Epidermal melanocyte (primary cell): Measurements from ENCODE around the gene UTP20.
"Not testable (repeated sequence)": the region's sequence is repeated elsewhere in the genome, so short reads cannot be mapped to it uniquely, and the experiment has no call there.

Experiments used
- DNase-seq: peaks from one replicate; pipeline ENCODE4 v3.0.0; 2011; ENCODE audit warnings: low spot score; ENCODE audit not compliant: insufficient read length

The UTP20 gene

DNA sequence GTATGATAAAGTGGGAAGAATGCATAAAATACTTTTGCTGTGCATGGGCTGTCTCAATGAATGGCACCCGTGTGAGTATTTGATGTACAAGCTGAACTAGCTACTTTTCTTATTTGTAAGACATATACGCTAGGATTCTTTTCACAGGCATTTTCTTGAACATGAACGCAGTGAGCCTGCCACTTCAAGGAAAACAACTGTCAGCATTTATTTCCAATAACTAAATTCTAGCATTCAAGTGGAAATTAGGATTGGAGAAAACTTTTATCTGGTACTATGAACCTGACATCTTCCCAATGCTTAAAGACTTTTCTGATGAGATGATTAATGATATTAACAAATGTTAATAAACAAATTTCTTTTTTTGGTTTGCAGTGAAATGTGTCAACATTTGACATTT lies 45.7 kb downstream of the UTP20 start:
- no peak for DNase-seq

DNA sequence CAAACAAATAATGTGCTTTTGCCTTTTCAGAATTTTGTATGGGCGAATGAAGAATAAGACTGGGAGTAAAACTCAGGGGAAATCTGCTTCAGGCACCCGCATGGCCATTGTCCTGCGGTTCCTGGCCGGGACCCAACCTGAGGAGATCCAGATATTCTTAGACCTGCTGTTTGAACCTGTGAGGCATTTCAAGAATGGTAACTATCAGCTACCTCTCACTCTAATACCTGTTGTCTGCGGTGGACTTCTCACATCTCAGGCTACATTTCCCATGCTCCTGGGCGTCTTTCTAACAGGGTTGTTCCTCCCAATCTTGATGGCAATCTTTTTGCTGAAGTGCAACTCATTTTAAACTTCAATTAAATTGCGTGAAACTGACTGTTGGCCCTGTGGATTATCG lies 47.1 kb downstream of the UTP20 start:
- DNase-seq = no peak

DNA sequence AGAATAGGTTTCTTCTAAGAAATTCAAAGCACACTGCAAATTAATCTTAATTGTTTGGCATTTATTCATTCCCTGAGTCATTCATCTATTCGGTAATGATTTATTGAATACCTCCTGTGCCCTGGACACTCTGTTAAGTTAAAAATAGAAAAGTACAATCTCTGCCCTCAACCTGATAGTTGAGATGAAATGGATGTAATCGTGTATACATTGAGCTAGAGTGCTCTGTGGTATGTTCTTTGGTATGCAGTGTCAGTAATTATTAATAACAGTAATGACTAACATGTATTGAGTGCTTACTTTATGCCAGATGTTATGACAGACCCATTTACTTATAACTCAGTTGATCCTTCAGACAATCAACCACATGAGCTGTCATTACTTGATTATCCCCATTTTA lies 47.6 kb downstream of the UTP20 start:
- no peak for DNase-seq

DNA sequence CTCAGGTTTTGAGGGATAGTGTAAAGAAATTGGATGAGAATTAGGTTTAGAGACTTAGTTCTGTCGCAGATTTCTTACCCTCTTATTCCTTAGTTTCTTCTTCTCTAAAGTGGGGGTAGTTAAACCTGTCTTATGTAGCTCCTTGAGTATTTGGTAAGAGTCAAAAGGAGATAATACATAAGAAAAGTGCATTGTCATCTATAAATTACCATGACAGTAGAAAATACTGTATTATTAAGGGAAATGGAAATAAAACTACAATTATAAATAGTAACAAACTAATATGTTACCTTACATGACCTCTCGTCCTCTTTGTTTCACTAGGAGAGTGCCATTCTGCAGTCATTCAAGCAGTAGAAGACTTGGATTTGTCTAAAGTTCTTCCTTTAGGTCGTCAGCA lies 49.0 kb downstream of the UTP20 start:
- DNase-seq = no peak

DNA sequence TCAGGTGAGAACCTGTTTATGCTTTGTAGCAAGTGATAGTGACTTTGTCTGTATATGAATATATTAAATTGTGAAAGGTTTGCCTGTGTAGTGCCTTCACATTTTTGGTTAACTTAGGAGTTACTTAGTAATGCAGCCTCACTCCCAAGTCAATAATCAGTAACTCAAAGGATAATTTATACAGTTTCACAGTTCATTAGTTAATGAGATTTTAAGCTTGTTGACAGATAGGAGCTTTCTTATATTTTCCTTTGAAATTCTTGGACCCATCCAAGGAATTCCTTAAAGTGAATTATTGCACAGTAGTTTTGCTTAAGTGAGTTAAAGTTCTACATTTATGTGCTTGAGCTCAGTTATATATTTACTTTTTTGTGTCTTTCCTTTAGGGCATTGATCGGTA lies 50.7 kb downstream of the UTP20 start:
- DNase-seq = no peak

DNA sequence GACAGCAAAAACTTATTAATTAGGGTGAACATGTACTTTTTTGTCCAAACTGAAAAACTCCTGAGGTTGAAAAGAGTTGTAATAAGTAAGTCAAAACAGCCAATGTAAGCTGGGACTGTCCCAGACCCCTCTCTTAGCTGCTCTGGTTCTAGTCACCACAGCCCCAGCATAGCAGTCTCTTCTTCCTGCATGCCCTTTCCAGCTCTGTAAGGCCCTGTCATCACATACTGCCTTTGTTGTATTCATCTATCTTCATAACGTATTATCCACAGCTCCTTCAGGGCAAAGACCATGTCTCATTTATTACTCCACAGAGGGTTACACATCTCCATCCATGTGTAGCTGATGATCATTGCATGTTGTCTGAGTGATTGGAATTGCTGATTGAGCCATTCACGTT lies 56.5 kb downstream of the UTP20 start:
- DNase-seq = no peak

DNA sequence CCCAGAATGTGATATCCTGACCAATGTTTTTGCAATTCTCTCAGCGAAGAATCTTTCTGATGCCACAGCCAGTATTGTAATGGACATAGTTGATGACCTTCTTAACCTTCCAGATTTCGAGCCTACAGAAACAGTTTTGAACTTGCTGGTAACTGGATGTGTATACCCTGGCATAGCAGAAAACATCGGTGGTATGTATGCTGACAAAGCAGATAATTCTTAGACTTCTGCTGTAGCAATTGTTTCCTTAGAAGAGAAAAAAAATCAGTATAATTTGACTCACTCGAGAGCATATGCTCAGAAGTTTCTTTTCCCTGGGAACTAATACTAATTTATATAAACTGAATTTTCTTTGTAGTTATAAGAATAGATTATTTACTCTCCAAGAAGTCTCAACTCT lies 58.2 kb downstream of the UTP20 start:
- DNase-seq = no peak

DNA sequence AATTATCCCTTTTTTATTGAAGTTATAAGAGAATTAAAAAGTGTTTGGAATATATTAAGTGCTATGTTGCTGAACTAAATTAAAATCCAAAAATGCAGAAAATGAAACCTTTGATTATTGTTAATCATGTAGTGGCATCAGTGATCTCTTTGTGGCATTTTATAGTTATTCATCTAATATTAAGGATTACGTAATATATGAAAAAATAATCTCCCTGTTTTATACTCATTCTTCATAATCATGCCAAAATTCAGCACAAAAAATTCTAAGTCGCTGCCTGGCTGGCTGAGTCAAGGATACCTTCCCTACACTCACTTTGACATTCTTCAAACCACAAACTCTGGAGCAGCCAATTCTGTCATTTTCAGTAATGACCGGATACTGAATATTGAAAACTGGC lies 64.0 kb downstream of the UTP20 start:
- DNase-seq = no peak

DNA sequence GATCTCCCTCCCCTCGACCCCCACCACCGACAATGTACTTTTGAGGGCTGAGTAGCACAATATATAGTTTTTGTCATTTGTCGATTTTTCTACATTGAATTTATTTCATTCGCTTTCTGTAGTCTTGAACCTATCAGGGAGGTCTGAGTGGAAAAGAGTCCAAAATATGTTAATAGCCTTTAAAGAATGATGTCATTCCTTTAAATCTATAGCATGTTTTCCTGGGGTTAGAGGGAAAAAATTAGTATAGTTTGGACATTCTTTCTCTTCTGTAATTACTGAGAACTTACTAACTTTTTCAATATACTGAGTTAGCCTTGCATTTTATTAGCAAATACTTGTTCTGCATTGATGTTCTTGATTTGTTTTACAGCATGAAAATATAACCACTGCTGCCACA lies 71.8 kb downstream of the UTP20 start:
- no peak for DNase-seq

DNA sequence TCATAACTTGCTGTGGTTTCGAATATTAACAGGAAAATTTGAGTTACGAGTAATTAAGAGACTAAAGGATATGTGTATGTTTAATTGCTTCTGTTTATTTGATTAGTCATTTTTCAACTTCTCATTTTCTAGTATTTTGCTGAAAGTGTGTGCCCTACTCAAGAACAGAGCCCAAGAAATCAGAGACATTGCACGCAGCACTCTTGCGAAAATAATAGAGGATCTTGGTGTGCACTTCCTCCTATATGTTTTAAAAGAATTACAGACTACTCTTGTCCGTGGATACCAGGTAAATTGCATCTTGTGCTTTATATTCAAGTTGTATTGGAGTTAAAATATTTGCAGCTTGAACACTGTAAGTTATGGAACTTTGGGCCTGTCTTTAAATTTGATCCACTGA lies 76.9 kb downstream of the UTP20 start:
- no peak for DNase-seq

DNA sequence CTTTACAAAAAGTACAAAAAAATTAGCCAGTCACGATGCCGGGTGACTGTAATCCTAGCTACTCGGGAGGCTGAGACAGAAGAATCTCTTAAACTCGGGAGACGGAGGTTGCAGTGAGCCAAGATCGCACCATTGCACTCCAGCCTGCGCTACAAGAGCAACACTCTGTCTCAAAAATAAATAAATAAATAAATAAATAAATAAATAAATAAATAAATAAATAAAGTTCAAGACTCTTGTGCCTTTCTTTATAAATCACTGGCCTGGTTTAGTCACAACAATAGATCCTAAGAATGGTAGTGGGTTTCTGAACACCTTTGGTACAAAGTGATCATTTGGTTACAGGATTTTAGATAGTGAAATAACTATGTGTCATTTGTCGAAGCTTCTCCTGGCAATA lies 81.5 kb downstream of the UTP20 start:
- no peak for DNase-seq

DNA sequence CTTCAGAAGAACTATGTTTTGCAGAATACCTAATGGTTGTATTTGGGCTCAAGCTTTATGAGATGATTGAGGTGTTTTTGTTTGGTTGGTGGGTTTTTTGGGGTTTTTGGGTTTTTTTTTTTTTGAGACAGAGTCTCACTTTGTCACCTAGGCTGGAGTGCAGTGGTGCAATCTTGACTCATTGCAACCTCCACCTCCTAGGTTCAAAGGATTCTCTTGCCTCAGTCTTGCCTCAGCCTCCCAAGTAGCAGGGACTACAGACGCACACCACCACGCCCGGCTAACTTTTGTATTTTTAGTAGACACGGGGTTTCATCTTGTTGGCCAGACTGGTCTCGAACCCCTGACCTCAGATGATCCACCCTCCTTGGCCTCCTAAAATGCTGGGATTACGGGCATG lies 88.1 kb downstream of the UTP20 start:
- no peak for DNase-seq

DNA sequence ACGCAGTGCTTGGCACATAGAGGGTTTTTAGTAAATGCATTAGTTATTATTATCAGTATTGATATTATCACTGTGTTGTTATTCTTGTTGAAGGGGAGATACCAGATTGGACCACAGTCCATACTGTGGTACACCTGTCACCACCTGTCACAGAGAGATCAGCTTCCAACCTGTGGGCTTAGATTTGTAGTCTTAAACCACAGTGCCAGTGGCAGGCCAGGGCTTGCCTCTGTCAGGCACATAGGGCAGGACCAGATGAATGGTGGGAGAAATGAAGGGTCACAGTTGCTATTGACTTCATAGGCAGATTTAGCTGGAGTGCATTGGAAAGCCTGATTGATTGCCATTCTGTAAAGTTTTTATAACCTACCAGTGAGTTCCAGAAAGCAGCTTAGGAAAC lies 92.5 kb downstream of the UTP20 start:
- no peak for DNase-seq

DNA sequence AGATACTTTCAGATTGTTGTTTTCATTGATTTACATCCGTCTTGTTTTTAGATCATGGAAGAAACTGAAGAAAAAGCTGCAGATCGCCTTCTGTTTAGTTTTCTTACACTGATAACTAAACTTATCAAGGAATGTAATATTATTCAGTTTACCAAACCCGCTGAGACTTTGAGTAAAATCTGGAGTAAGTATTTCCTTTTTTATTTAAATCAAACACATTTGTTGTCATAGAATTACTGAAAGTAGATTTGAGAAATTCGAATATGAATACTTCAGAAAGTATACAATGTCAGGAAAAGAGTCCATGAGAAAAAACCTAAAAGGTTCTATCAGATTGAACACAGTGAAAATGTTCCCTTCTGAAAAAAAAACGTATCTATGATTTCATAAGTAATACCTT lies 95.7 kb downstream of the UTP20 start:
- no peak for DNase-seq

DNA sequence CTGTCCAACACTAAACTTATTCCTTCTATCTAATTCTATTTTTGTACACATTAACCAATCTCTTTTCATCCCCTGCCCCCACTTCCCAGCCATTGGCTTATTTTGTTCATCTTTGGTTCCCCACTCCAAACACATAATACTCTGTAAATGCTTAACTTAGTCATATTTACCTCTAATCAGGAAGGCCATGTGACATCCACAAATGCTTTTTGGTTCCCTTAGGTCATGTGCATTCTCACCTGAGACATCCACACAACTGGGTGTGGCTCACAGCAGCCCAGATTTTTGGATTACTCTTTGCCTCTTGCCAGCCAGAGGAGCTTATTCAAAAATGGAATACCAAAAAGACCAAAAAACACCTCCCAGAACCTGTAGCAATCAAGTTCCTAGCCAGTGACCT lies 99.2 kb downstream of the UTP20 start:
- no peak for DNase-seq

DNA sequence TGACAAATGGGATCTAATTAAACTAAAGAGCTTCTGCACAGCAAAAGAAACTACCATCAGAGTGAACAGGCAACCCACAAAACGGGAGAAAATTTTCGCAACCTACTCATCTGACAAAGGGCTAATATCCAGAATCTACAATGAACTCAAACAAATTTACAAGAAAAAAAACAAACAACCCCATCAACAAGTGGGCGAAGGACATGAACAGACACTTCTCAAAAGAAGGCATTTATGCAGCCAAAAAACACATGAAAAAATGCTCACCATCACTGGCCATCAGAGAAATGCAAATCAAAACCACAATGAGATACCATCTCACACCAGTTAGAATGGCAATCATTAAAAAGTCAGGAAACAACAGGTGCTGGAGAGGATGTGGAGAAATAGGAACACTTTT lies 111.3 kb downstream of the UTP20 start:
- not testable (repeated sequence) for DNase-seq

DNA sequence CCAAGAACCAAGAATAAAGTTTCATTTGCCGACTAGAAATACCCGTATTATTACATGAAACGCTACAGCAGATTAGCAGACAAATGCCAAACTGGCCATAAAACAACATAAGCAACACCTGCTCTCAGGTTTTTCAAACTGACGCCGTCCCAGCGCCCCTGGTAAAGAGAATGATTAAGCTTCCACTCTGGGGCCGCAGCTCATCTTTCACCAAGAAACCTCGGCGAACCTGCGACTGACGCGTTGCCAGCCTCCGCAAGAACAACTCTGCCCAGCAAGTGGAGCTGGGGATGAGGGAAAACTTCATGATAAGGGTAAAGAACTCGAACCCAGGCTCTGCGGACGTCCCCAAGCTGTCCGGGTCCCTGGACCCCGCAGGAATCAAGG lies 127.1 kb downstream of the UTP20 start:
- DNase-seq = no peak

DNA sequence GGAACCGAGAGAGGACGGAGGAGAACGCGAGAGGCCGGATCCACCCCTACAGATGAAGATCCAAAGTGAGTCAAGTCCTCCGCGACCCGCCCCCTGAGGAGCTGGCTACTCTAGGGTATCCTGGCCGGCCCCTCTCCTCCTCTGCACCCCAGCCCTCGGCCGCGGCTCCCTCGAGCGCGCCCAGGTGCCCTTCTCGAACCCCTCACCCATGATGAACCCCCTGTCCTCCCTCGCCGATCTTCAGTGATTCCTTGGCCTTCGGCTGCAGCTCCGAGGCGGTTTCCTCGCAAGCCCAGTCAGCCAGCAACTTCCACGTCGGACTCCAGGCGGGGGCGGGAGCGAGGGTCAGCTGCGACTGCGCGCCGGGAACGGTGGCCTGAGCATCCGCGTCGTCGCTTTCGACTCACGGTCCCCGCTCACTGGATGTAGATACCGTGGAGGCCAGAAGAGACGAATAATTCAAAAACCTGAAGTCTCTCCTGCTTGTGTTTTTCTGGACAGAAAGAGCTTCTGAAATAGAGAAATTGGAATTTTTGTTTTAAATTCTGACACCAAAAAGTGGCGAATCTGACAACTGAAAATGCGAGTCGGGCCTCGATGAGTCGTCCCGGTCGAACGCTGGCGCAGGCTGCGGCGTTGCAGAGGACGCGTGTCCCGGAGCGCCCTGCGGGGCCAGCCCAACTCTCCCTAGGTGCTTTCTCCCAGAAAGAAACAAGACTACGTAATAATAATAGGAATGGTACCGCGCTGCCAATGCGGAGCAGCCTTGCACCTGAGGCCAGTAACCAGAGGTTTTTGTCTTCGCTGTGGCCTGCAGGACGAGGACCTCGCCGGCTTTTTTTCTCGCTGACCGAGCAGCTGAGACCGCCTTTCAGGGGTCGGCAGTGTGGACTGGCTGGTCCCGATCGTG lies 127.8 kb downstream of the UTP20 start, which contains the start of gene ARL1:
TSS of gene ARL1 (minus strand) at position 337 of the 910 bp plus-strand sequence. CDS start at position 210, 127 bp downstream.
- DNase-seq = peak; percentile 71

DNA sequence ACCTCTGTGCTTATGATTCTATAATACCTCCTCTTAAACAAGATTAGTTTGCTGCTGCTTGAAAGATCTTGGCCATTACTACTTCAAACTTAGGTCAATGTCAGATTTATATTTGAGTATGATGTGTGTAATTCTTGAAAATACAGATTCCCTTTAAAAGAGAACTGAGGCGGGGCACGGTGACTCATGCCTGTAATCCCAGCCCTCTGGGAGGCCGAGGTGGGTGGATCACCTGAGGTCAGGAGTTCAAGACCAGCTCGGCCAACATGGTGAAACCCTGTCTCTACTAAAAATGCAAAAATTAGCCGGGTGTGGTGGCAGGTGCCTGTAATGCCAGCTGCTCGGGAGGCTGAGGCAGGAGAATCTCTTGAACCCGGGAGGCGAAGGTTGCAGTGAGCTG lies 130.3 kb downstream of the UTP20 start:
- not testable (repeated sequence) for DNase-seq

DNA sequence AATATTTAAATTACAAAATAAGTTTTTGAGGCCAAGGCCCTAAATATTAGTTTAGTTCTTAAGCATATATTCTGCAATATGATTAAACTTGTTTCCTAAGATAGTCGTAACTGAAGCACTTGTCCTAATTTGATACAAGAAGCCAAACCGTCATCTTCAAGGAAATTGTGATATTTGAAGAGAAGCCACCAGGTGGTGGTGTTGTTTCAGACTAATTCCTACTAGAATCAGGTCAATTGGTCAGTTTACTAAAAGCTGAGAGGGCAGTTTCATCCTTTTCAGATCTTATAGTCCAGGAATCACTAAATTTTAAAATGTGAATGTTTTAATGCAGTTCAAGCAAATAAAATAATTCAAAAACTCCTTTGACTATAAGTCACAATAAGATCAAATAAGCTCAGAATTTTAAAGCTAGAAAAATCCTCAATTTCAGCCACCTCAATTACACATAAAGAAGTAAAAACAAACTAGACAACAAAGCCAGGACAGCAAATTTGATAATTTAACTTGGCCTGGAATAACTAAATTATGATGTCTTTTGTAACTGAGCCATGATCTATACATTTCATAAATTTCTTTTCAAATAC lies 134.7 kb downstream of the UTP20 start:
- peak; percentile 43 for DNase-seq

DNA sequence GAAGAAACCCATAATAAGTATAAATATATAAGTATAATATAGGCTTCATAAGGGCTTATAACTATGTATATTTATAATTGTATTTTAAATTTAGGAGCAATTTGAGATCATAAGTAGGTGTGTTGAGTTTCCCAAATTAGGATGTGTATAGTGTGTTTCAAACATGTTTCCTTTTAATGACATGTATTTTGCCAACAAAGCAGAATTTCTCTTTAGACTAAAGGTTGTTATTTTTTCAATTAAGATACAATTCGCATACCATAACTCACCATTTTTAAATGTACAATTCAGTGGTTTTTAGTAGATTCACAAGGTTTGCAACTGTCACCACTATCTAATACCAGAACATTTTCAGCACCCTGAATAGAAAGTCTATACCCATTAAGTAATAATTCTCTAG lies 135.3 kb downstream of the UTP20 start:
- no peak for DNase-seq

DNA sequence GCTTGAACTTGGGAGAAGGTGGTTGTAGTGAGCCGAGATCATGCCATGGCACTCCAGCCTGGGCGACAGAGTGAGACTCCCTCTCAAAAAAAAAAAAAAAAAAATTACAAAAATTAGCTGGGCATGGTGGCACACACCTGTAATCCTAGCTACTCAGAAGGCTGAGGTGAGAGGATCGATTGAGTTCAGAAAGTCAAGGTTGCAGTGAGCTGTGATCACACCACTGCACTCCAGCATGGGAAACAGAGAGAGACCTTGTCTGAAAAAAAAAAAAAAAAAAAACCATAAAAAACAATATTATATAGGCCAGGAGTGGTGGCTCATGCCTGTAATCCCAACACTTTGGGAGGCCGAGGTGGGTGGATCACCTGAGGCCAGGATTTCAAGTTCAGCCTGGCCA lies 142.2 kb downstream of the UTP20 start:
- not testable (repeated sequence) for DNase-seq

DNA sequence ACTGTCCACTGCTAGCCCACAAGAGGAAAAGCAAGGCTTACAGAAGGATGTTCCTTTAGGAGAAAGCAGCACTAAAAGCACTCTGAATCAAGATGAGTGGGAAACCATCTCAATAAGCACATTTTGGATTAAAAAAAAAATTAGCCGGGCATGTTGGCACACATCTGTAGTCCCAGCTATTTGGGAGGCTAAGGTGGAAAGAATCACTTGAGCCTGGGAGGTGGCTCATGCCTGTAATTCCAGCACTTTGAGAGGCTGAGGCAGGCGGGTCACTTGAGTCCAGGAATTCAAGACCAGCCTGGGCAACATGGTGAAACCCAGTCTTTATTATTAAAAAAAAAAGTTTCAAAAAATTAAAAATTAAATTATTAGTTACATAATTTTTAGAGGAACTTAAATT lies 144.7 kb downstream of the UTP20 start:
- DNase-seq = no peak
